ENCODE data around the gene RTN1. TPM values are rescaled to one million over a fixed set of nuclear protein-coding genes. Genes with fewer than 3 reads are reported as not detected.

The RTN1 gene
- total and polyA plus RNA-seq, 3 experiments from 2014 or later: 0.13 TPM; not detected in 2

DNA sequence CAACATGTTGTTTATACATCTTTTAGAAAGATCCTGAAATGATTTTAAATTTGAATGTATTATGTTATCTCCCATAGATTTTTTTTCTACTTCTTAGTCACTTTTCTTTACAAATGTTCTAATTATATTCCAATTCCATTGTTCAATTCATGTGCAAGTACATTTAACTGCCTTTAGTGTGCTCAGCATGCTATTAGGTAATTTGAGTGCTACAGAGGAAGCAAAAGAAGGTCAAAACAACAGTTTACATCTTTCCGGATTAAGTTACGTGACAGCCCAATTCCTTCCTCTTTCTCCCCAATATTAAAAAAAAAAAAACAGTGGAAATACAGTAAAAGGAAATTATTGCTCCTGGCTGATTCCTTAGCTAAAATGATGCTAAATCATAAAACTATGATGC is 98.3 kb downstream of the RTN1 start:
- peaks cover 0 to 6% of the 10 kb centered on the region in 2 donors for H3K27me3 Mint-ChIP-seq
- H3K4me3 Mint-ChIP-seq: no peak overlapping the region
- DNase-seq: no peak
- ChIA-PET CTCF (no interaction called here), POLR2A (no interaction called here)
- H3K27me3 ChIP-seq (ENCODE audit: insufficient read depth, low read length, poor library complexity, severe bottlenecking): no peaks in the 10 kb centered on the region
- no peaks in the 10 kb centered on the region for H3K4me1 Mint-ChIP-seq
- H3K9me3 Mint-ChIP-seq: no peaks in the 10 kb centered on the region
- no peaks in the 10 kb centered on the region for H3K36me3 Mint-ChIP-seq
- H3K4me3 ChIP-seq (ENCODE audit: low read length): no peak overlapping the region
- no peaks in the 10 kb centered on the region for H3K4me1 ChIP-seq (ENCODE audit: insufficient read depth, low read length)
- H3K36me3 ChIP-seq (ENCODE audit: insufficient read depth, low read length): no peaks in the 10 kb centered on the region
- no peaks in the 10 kb centered on the region for H3K9me3 ChIP-seq (ENCODE audit: low read length)
- no peak overlapping the region for H3K27ac Mint-ChIP-seq
- no peak overlapping the region for H3K27ac ChIP-seq (ENCODE audit: low read depth, low read length)

DNA sequence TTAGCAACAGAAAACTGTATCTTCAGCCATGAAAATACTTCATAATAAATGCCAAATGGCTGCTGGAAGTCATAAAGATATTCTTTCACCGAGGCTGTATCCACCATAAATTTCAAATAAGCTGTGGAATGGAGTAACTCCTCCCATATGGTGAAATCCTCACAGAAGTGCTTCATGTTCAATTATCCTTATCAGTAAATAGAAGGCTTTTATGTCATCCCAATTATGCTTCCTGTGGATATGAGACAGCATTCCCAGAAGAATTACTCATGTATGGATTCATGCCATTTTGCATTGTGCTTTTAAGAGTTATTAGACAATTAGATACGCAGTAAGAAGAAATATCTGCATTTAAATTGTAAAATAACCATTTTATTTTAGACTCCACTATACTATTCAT is 99.0 kb downstream of the RTN1 start:
- H3K36me3 ChIP-seq (ENCODE audit: insufficient read depth, low read length): no peaks in the 10 kb centered on the region
- Mint-ChIP-seq H3K27me3 (peaks cover 0 to 7% of the 10 kb centered on the region in 2 donors), H3K36me3 (no peaks in the 10 kb centered on the region), H3K9me3 (no peaks in the 10 kb centered on the region), H3K27ac (no peak overlapping the region), H3K4me1 (no peaks in the 10 kb centered on the region), H3K4me3 (no peak overlapping the region)
- no peak overlapping the region for H3K27ac ChIP-seq (ENCODE audit: low read depth, low read length)
- ChIA-PET CTCF (no interaction called here), POLR2A (no interaction called here)
- no peaks in the 10 kb centered on the region for H3K27me3 ChIP-seq (ENCODE audit: insufficient read depth, low read length, poor library complexity, severe bottlenecking)
- DNase-seq: no peak
- no peaks in the 10 kb centered on the region for H3K9me3 ChIP-seq (ENCODE audit: low read length)
- H3K4me3 ChIP-seq (ENCODE audit: low read length): no peak overlapping the region
- no peaks in the 10 kb centered on the region for H3K4me1 ChIP-seq (ENCODE audit: insufficient read depth, low read length)

DNA sequence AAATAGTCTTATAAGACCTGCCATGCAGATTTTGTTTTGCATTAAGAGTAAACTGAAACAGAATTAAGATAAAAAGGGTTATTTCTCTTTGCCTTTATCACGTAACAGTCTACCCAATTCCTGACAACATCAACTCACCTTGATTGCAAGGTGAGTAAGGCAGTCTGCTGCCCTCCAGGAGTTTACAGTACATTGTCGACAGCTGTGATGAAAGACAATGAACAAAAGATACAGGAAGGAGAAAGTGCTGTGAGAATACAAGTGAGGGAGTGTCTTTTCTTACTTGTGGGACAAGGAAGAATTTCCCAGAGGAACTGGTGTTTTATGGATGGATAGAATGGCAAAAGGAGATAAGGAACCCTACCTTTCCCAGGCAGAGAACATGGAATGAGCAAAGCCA is 101.0 kb downstream of the RTN1 start:
- Histone ChIP-seq H3K27ac (ENCODE audit: low read depth, low read length) (no peak overlapping the region), H3K36me3 (ENCODE audit: insufficient read depth, low read length) (no peaks in the 10 kb centered on the region), H3K27me3 (ENCODE audit: insufficient read depth, low read length, poor library complexity, severe bottlenecking) (no peaks in the 10 kb centered on the region), H3K4me3 (ENCODE audit: low read length) (no peak overlapping the region), H3K9me3 (ENCODE audit: low read length) (no peaks in the 10 kb centered on the region), H3K4me1 (ENCODE audit: insufficient read depth, low read length) (no peaks in the 10 kb centered on the region)
- ChIA-PET CTCF (no interaction called here), POLR2A (no interaction called here)
- Mint-ChIP-seq H3K27ac (no peak overlapping the region), H3K4me1 (no peaks in the 10 kb centered on the region), H3K27me3 (peaks cover 3 to 7% of the 10 kb centered on the region in 2 donors), H3K9me3 (no peaks in the 10 kb centered on the region), H3K36me3 (no peaks in the 10 kb centered on the region), H3K4me3 (peak overlapping the region in 1 of 7 donors; percentile 46)
- no peak for DNase-seq

DNA sequence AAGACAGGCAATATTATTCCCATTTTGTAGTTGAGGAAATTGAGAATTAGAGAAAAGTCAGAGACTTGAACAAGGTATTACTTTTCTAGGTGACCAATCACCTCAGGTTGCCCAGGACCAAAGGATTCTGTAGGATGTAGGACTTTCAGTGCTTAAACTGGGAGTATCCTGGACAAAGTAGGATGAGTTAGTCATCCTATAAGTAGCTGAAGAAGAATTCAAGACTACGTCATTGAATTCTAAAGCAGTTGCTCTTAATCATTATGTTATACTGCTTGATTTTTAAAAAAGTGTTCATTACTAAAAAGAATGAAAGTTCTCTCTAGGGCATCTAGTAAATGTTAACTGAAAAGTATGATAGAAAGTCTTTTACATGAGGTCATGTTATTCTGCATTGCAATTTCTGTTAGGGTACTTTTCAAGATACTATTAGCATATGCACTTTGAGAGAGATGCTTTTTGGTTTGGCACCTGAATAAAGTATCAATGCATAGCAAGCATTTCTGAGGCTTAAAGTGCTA is 101.7 kb downstream of the RTN1 start:
- CTCF ChIA-PET: no interaction called here
- H3K27me3 Mint-ChIP-seq: peaks cover 3 to 7% of the 10 kb centered on the region in 2 donors
- no peak for DNase-seq
- H3K27ac Mint-ChIP-seq: no peak overlapping the region
- H3K4me1 Mint-ChIP-seq: no peaks in the 10 kb centered on the region
- no peak overlapping the region for H3K4me3 Mint-ChIP-seq
- Histone ChIP-seq H3K36me3 (ENCODE audit: insufficient read depth, low read length) (no peaks in the 10 kb centered on the region), H3K9me3 (ENCODE audit: low read length) (no peaks in the 10 kb centered on the region), H3K4me1 (ENCODE audit: insufficient read depth, low read length) (no peaks in the 10 kb centered on the region), H3K27ac (ENCODE audit: low read depth, low read length) (no peak overlapping the region), H3K27me3 (ENCODE audit: insufficient read depth, low read length, poor library complexity, severe bottlenecking) (no peaks in the 10 kb centered on the region), H3K4me3 (ENCODE audit: low read length) (no peak overlapping the region)
- POLR2A ChIA-PET: no interaction called here
- no peaks in the 10 kb centered on the region for H3K36me3 Mint-ChIP-seq
- no peaks in the 10 kb centered on the region for H3K9me3 Mint-ChIP-seq

DNA sequence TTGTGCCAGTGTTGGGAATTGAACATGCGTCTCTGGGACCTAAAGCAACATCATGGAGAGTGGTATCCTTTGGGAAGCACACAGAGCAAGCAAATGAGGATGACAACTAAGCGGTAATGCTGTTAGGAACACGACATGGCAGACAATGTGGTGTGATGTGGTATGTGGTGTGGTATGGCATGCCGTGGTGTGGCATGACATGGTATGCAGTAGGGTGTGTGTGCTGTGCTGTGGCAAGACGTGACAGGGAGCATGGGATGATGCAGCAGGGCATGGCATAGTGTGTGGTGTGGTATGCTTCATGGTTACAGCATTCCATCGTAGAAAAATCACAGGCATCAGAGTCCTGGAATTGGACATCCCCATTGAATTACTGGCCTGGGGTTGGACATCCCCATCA is 108.7 kb downstream of the RTN1 start:
- Histone ChIP-seq H3K27me3 (ENCODE audit: insufficient read depth, low read length, poor library complexity, severe bottlenecking) (no peaks in the 10 kb centered on the region), H3K9me3 (ENCODE audit: low read length) (no peaks in the 10 kb centered on the region), H3K4me3 (ENCODE audit: low read length) (no peak overlapping the region), H3K4me1 (ENCODE audit: insufficient read depth, low read length) (no peaks in the 10 kb centered on the region), H3K27ac (ENCODE audit: low read depth, low read length) (no peak overlapping the region), H3K36me3 (ENCODE audit: insufficient read depth, low read length) (no peaks in the 10 kb centered on the region)
- no peaks in the 10 kb centered on the region for H3K9me3 Mint-ChIP-seq
- H3K4me3 Mint-ChIP-seq: no peak overlapping the region
- H3K27me3 Mint-ChIP-seq: peaks cover 3 to 6% of the 10 kb centered on the region in 2 donors
- CTCF ChIA-PET: no interaction called here
- H3K27ac Mint-ChIP-seq: no peak overlapping the region
- no peaks in the 10 kb centered on the region for H3K4me1 Mint-ChIP-seq
- POLR2A ChIA-PET: no interaction called here
- no peaks in the 10 kb centered on the region for H3K36me3 Mint-ChIP-seq
- no peak for DNase-seq

DNA sequence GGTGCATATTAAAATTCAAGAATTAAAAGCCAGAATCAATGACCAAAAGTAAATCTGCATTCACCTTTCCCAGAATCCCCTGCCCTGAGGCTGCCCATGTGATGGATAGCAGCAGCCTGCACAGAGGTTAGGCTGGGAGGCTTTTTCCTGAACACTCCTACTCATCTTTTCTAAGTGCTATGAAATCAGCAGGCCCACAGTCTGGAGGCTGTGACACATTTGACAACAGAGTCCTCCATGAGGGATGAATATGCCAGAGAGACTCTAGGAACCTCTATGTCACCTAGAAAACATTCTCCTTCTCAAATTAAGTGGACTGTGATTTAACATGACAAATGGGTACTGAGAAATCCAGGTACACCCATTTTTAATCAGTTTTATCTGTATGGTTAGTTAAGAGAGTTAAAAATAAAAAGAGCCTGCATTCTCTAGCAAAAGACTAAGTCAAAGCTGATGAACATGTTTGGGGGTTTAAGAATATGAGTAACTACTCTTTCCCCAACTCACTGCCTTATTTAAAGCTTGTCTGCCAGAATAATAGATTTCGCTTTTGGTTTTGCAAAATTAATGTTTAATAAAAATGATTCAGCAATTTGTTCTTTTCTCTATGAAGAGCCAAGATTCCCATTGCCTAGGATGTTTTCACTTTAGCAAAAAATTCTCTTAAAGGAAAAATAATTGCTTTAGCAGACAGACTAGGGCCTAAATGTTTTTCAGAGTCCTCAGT is 115.0 kb downstream of the RTN1 start:
- Histone ChIP-seq H3K36me3 (ENCODE audit: insufficient read depth, low read length) (no peaks in the 10 kb centered on the region), H3K9me3 (ENCODE audit: low read length) (no peaks in the 10 kb centered on the region), H3K4me3 (ENCODE audit: low read length) (no peak overlapping the region), H3K4me1 (ENCODE audit: insufficient read depth, low read length) (no peaks in the 10 kb centered on the region), H3K27ac (ENCODE audit: low read depth, low read length) (no peak overlapping the region), H3K27me3 (ENCODE audit: insufficient read depth, low read length, poor library complexity, severe bottlenecking) (no peaks in the 10 kb centered on the region)
- ChIA-PET POLR2A (no interaction called here), CTCF (no interaction called here)
- Mint-ChIP-seq H3K4me3 (no peak overlapping the region), H3K27me3 (peaks cover 0 to 3% of the 10 kb centered on the region in 2 donors), H3K27ac (no peak overlapping the region), H3K36me3 (no peaks in the 10 kb centered on the region), H3K9me3 (no peaks in the 10 kb centered on the region), H3K4me1 (no peaks in the 10 kb centered on the region)
- no peak for DNase-seq

DNA sequence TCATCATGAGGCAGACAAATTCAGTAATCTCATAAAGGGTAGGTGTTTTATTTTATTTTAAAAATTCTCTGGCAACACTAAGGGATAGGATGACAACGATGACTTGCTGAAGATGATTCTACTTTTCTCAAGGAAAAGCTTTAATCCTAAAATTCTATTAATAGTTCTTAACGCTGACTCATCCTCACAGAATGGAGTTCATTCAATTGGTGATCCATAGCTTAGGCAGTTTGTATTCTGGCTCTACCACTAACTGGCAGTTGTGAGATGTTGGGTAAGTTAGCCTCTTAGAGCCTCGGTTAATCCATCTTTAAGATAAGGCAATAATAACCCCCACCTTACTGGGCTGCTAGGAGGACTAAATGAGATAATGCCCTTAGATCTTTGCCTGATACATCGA is 116.3 kb downstream of the RTN1 start:
- Mint-ChIP-seq H3K36me3 (no peaks in the 10 kb centered on the region), H3K27ac (no peak overlapping the region), H3K27me3 (peaks cover 0 to 3% of the 10 kb centered on the region in 2 donors), H3K4me1 (no peaks in the 10 kb centered on the region), H3K4me3 (no peak overlapping the region), H3K9me3 (no peaks in the 10 kb centered on the region)
- POLR2A ChIA-PET: no interaction called here
- Histone ChIP-seq H3K4me1 (ENCODE audit: insufficient read depth, low read length) (no peaks in the 10 kb centered on the region), H3K27ac (ENCODE audit: low read depth, low read length) (no peak overlapping the region), H3K36me3 (ENCODE audit: insufficient read depth, low read length) (no peaks in the 10 kb centered on the region), H3K27me3 (ENCODE audit: insufficient read depth, low read length, poor library complexity, severe bottlenecking) (no peaks in the 10 kb centered on the region), H3K9me3 (ENCODE audit: low read length) (no peaks in the 10 kb centered on the region), H3K4me3 (ENCODE audit: low read length) (no peak overlapping the region)
- no peak for DNase-seq
- CTCF ChIA-PET: no interaction called here

DNA sequence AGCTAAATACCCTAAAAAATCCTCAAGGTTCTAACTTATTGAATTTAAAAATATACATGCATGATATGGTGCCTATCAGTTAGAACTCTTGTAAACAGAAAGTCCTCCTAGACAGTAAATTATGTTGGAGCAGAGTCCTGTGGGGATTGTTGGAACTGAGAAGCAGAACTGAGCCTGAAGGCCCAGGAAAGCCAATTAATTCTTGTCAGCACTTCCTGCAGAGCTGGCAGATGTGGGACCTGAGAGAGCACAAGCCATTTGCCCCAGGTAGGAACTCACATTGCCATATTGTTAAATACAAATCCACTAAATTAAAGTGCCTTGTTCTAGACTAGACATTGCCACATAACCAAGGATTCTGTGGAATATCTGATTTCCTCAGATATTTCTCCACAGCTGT is 117.1 kb downstream of the RTN1 start:
- no peaks in the 10 kb centered on the region for H3K9me3 Mint-ChIP-seq
- H3K36me3 ChIP-seq (ENCODE audit: insufficient read depth, low read length): no peaks in the 10 kb centered on the region
- no peaks in the 10 kb centered on the region for H3K4me1 Mint-ChIP-seq
- H3K27ac Mint-ChIP-seq: no peak overlapping the region
- no peak overlapping the region for H3K27ac ChIP-seq (ENCODE audit: low read depth, low read length)
- no peak overlapping the region for H3K4me3 Mint-ChIP-seq
- H3K27me3 Mint-ChIP-seq: peaks cover 0 to 3% of the 10 kb centered on the region in 2 donors
- no peaks in the 10 kb centered on the region for H3K36me3 Mint-ChIP-seq
- H3K4me3 ChIP-seq (ENCODE audit: low read length): no peak overlapping the region
- no peaks in the 10 kb centered on the region for H3K9me3 ChIP-seq (ENCODE audit: low read length)
- ChIA-PET POLR2A (no interaction called here), CTCF (no interaction called here)
- no peak for DNase-seq
- no peaks in the 10 kb centered on the region for H3K27me3 ChIP-seq (ENCODE audit: insufficient read depth, low read length, poor library complexity, severe bottlenecking)
- no peaks in the 10 kb centered on the region for H3K4me1 ChIP-seq (ENCODE audit: insufficient read depth, low read length)

Data from CD8-positive, alpha-beta memory T cell (primary cell).